HepG2 (cell line): ENCODE data around the gene BMAL1.

ENCODE experiments used
- MTA3 ChIP-seq: sonication (generic); formaldehyde crosslinking; IDR thresholded peaks from 2 replicates; pipeline ENCODE4 v1.4.0; 2020; ENCODE audit warnings: missing genetic modification reagents
- SIN3A ChIP-seq: IDR thresholded peaks from 2 replicates; pipeline ENCODE4 v1.6.1; 2011; ENCODE audit warnings: low read depth, mild to moderate bottlenecking, control low read depth, low read length, borderline replicate concordance

- TF ChIP-seq SIN3A: no peak
- TF ChIP-seq MTA3: no peak
Observed at GRCh38 chr11:13317293-13318080, 39.9 kb downstream of the BMAL1 start.
